HEK293T (cell line): ENCODE measurements around the gene NPC1.
"Not testable (repeated sequence)": the region's sequence is repeated elsewhere in the genome, so short reads cannot be mapped to it uniquely, and the experiment has no call there.

Experiments
- CTCF ChIA-PET: fragments of 350-600 bp; formaldehyde crosslinking; extraction: SDS; loops from one replicate; lab custom pipeline; 2021; ENCODE audit warnings: antibody characterized with exemption, inconsistent platforms; lab: Yijun Ruan, JAX
- POLR2A ChIA-PET: fragments of 350-600 bp; formaldehyde crosslinking; extraction: SDS; loops from one replicate; lab custom pipeline; 2020; ENCODE audit warnings: antibody characterized with exemption, inconsistent platforms; lab: Yijun Ruan, JAX
- DNase-seq: peaks from one replicate; pipeline ENCODE4 v3.0.0; 2012; ENCODE audit warnings: mixed read lengths; ENCODE audit errors: extremely low spot score
- ARNT ChIP-seq: fragments of 450-650 bp; IDR thresholded peaks from 2 replicates; pipeline ENCODE4 v1.6.1; 2017; ENCODE audit warnings: mild to moderate bottlenecking
- BHLHE40 ChIP-seq: fragments of 450-650 bp; IDR thresholded peaks from 2 replicates; pipeline ENCODE4 v1.6.1; 2016; ENCODE audit warnings: mild to moderate bottlenecking, moderate library complexity, borderline replicate concordance
- CTBP1 ChIP-seq: fragments of 450-650 bp; IDR thresholded peaks from 2 replicates; pipeline ENCODE4 v1.6.1; 2016; ENCODE audit warnings: borderline replicate concordance
- ELF4 ChIP-seq: fragments of 450-650 bp; IDR thresholded peaks from 2 replicates; pipeline ENCODE4 v1.6.1; 2017; ENCODE audit warnings: antibody characterized with exemption
- FOXA1 ChIP-seq: fragments of 450-650 bp; IDR thresholded peaks from 2 replicates; pipeline ENCODE4 v1.6.1; 2016; ENCODE audit warnings: mild to moderate bottlenecking
- FOXK2 ChIP-seq: fragments of 450-650 bp; IDR thresholded peaks from 2 replicates; pipeline ENCODE4 v1.6.1; 2016; ENCODE audit warnings: mild to moderate bottlenecking
- FOXM1 ChIP-seq: fragments of 450-650 bp; IDR thresholded peaks from 2 replicates; pipeline ENCODE4 v1.6.1; 2017; ENCODE audit warnings: mild to moderate bottlenecking, borderline replicate concordance
- HDGF ChIP-seq: fragments of 450-650 bp; IDR thresholded peaks from 2 replicates; pipeline ENCODE4 v1.6.1; 2017; ENCODE audit warnings: antibody characterized with exemption, borderline replicate concordance
- L3MBTL2 ChIP-seq: fragments of 450-650 bp; conservative IDR thresholded peaks from 2 replicates; pipeline ENCODE4 v1.6.1; 2016; ENCODE audit warnings: mild to moderate bottlenecking
- LEF1 ChIP-seq: fragments of 450-650 bp; IDR thresholded peaks from 2 replicates; pipeline ENCODE4 v1.6.1; 2017; ENCODE audit warnings: mild to moderate bottlenecking, borderline replicate concordance
- NFRKB ChIP-seq: fragments of 450-650 bp; IDR thresholded peaks from 2 replicates; pipeline ENCODE4 v1.6.1; 2016; ENCODE audit warnings: mild to moderate bottlenecking, moderate library complexity
- PKNOX1 ChIP-seq: fragments of 450-650 bp; IDR thresholded peaks from 2 replicates; pipeline ENCODE4 v1.6.1; 2016
- SP1 ChIP-seq: fragments of 450-650 bp; IDR thresholded peaks from 2 replicates; pipeline ENCODE4 v1.6.1; 2017
- SUZ12 ChIP-seq: fragments of 450-650 bp; IDR thresholded peaks from 2 replicates; pipeline ENCODE4 v1.6.1; 2016; ENCODE audit warnings: mild to moderate bottlenecking
- TARDBP ChIP-seq: fragments of 450-650 bp; IDR thresholded peaks from 2 replicates; pipeline ENCODE4 v1.6.1; 2016
- ZNF384 ChIP-seq: fragments of 450-650 bp; IDR thresholded peaks from 2 replicates; pipeline ENCODE4 v1.6.1; 2016

Gene NPC1

GRCh38 chr18:23498117-23498516, 88.2 kb downstream of the NPC1 start:
- POLR2A ChIA-PET, result interaction anchor here (1.2 to 2.4 kb wide), 2 partner anchors 10 to 45 kb away, joined by 5 to 6 read pairs; partner anchors contain the start of gene RIOK3
- no peak for DNase-seq
- CTCF ChIA-PET, result interaction anchor here (0.5 to 2.6 kb wide), 22 partner anchors 8 to 824 kb away, joined by 3 to 25 read pairs (median 3); partner anchors contain the start of gene NPC1

GRCh38 chr18:23495723-23496440, 90.4 kb downstream of the NPC1 start:
- ChIA-PET CTCF (no interaction called here), POLR2A (no interaction called here)
- TF ChIP-seq SUZ12 (no peak), FOXK2 (no peak), L3MBTL2 (no peak), LEF1 (no peak), BHLHE40 (no peak), PKNOX1 (no peak), ELF4 (no peak), ZNF384 (no peak), FOXM1 (no peak), TARDBP (no peak), FOXA1 (no peak), HDGF (no peak), ARNT (no peak), SP1 (no peak), NFRKB (no peak), CTBP1 (no peak)
- no peak for DNase-seq

More at GRCh38 chr18:23498117-23498516, 88.2 kb downstream of the NPC1 start:
- no peak for TF ChIP-seq FOXK2
- no peak for TF ChIP-seq FOXM1
- TF ChIP-seq ARNT, result no peak
- no peak for TF ChIP-seq ELF4
- TF ChIP-seq ZNF384, result no peak

GRCh38 chr18:23494992-23495391, 91.3 kb downstream of the NPC1 start:
- DNase-seq, result no peak
- ChIA-PET POLR2A (no interaction called here), CTCF (no interaction called here)
- TF ChIP-seq ZNF384 (no peak), L3MBTL2 (no peak), PKNOX1 (no peak), ELF4 (no peak), SUZ12 (no peak), HDGF (no peak), FOXA1 (no peak), CTBP1 (no peak), SP1 (no peak)

- DNase-seq, result no peak
- ChIA-PET CTCF (interaction anchor here (0.7 kb wide), 1 partner anchor 36 kb away, joined by 3 read pairs; no protein-coding TSS in a partner anchor), POLR2A (no interaction called here)
- TF ChIP-seq TARDBP, result no peak
Measured at GRCh38 chr18:23493654-23494053, 92.7 kb downstream of the NPC1 start.

GRCh38 chr18:23489586-23489985, 96.7 kb downstream of the NPC1 start:
- POLR2A ChIA-PET, DNase-seq, CTCF ChIA-PET: not testable (repeated sequence)

- DNase-seq, result peak; percentile 28
- POLR2A ChIA-PET, result interaction anchor here (0.8 to 2.6 kb wide), 9 partner anchors 11 to 263 kb away, joined by 3 to 9 read pairs (median 3); partner anchors contain the start of gene RIOK3
- CTCF ChIA-PET, result interaction anchor here (0.6 to 2.8 kb wide), 4 partner anchors 10 to 1236 kb away, joined by 3 to 25 read pairs (median 4); no protein-coding TSS in a partner anchor
- TF ChIP-seq PKNOX1 (no peak), FOXM1 (no peak), BHLHE40 (no peak), L3MBTL2 (no peak), FOXA1 (no peak), LEF1 (no peak), HDGF (no peak), CTBP1 (no peak), ELF4 (no peak), ARNT (no peak)
Measured at GRCh38 chr18:23487738-23488570, 98.4 kb downstream of the NPC1 start.

- ChIA-PET POLR2A (interaction anchor here (2.0 kb wide), 1 partner anchor 9 kb away, joined by 6 read pairs; no protein-coding TSS in a partner anchor), CTCF (interaction anchor here (2.4 kb wide), 1 partner anchor 13 kb away, joined by 13 read pairs; no protein-coding TSS in a partner anchor)
- TF ChIP-seq TARDBP (no peak), FOXA1 (no peak), FOXK2 (no peak), FOXM1 (no peak), ZNF384 (no peak), SUZ12 (no peak), ELF4 (no peak), L3MBTL2 (no peak), SP1 (no peak), CTBP1 (no peak), PKNOX1 (no peak), BHLHE40 (no peak), HDGF (no peak), ARNT (no peak), NFRKB (no peak), LEF1 (no peak)
- DNase-seq, result no peak
Measured at GRCh38 chr18:23485386-23485785, 100.9 kb downstream of the NPC1 start.
